H1 (cell line): ENCODE measurements around the gene PALM2AKAP2. TPM values are rescaled to one million over a fixed set of nuclear protein-coding genes. Genes with fewer than 3 reads are reported as not detected.

ENCODE experiments used
- CTCF ChIA-PET: fragments of 300-600 bp; sonication (Branson Sonifier 250); formaldehyde crosslinking; loops from one replicate; lab custom pipeline; 2021; ENCODE audit not compliant: partially characterized antibody; lab: Charles Lee
- POLR2A ChIA-PET: fragments of 300-600 bp; sonication (Branson Sonifier 250); formaldehyde crosslinking; loops from one replicate; lab custom pipeline; 2021; ENCODE audit warnings: inconsistent platforms; ENCODE audit not compliant: partially characterized antibody; lab: Charles Lee
- DNase-seq, 2 experiments: peaks; one replicate each; pipeline versions ENCODE4 v3.0.0 to v3.0.0-alpha.2; 2010 to 2022; ENCODE audit warnings: low spot score in 2 of 2, low read depth in 1 of 2, mixed read lengths in 1 of 2
- FAIRE-seq: peaks from 2 replicates; lab custom pipeline; 2011; peaks lifted over from hg19 to GRCh38; lab: Jason Lieb, UNC
- H2AFZ ChIP-seq: 2 replicates; pipeline ENCODE4 v1.8.1; 2012; ENCODE audit warnings: low read length, inconsistent platforms
- H2AK5ac ChIP-seq: 2 replicates; pipeline ENCODE4 v1.6.1; 2013; ENCODE audit warnings: low read depth, low read length
- H2BK120ac ChIP-seq: replicated peaks from 2 replicates; pipeline ENCODE3; 2013; ENCODE audit warnings: low read depth, low read length, inconsistent platforms
- H2BK12ac ChIP-seq: 2 replicates; pipeline ENCODE4 v1.6.1; 2013; ENCODE audit warnings: low read depth, low read length
- H2BK15ac ChIP-seq: 2 replicates; pipeline ENCODE4 v1.6.1; 2013; ENCODE audit warnings: low read length
- H2BK20ac ChIP-seq: 2 replicates; pipeline ENCODE4 v1.6.1; 2013; ENCODE audit warnings: low read length
- H2BK5ac ChIP-seq: 2 replicates; pipeline ENCODE4 v1.6.1; 2013; ENCODE audit warnings: low read depth, low read length
- H3K14ac ChIP-seq: 2 replicates; pipeline ENCODE4 v1.6.1; 2013; ENCODE audit warnings: inconsistent platforms; ENCODE audit not compliant: insufficient read length
- H3K18ac ChIP-seq: 2 replicates; pipeline ENCODE4 v1.6.1; 2013; ENCODE audit warnings: low read length; ENCODE audit errors: extremely low read depth
- H3K23ac ChIP-seq: 2 replicates; pipeline ENCODE4 v1.6.1; 2013; ENCODE audit warnings: inconsistent platforms; ENCODE audit not compliant: insufficient read length
- H3K23me2 ChIP-seq: 2 replicates; pipeline ENCODE4 v1.6.1; 2013; ENCODE audit warnings: low read depth, low read length
- H3K27ac ChIP-seq: 2 replicates; pipeline ENCODE4 v1.6.1; 2011; ENCODE audit warnings: low read depth, low read length, inconsistent platforms
- H3K27me3 ChIP-seq, 4 experiments: replicated peaks in 1 of 4; 1 replicate in 1 of 4; 2 replicates in 3 of 4; pipeline versions ENCODE4 v1.6.1 to v1.8.1; 2011 to 2013; ENCODE audit warnings: low read length in 3 of 4, mild to moderate bottlenecking in 3 of 4, inconsistent platforms in 2 of 4, mixed read lengths in 2 of 4, moderate library complexity in 1 of 4; ENCODE audit not compliant: control insufficient read depth in 3 of 4, insufficient read depth in 3 of 4; ENCODE audit errors: extremely low read depth in 1 of 4
- H3K36me3 ChIP-seq, 4 experiments: 2 replicates each; pipeline versions ENCODE4 v1.6.1 to v1.8.1; 2011 to 2013; ENCODE audit warnings: mild to moderate bottlenecking in 4 of 4, low read length in 3 of 4, moderate library complexity in 2 of 4, control low read depth in 1 of 4, inconsistent platforms in 1 of 4; ENCODE audit not compliant: insufficient read depth in 4 of 4, control insufficient read depth in 2 of 4
- H3K4ac ChIP-seq: replicated peaks from 2 replicates; pipeline ENCODE3; 2013; ENCODE audit warnings: low read length, low read depth, mixed read lengths, inconsistent platforms; ENCODE audit not compliant: insufficient read length
- H3K4me1 ChIP-seq, 4 experiments: replicated peaks in 1 of 4; 1 replicate in 1 of 4; 2 replicates in 3 of 4; pipeline versions ENCODE4 v1.6.1 to v1.8.1; 2011 to 2013; ENCODE audit warnings: low read length in 3 of 4, inconsistent platforms in 2 of 4, mixed read lengths in 1 of 4; ENCODE audit not compliant: insufficient read depth in 4 of 4, control insufficient read depth in 3 of 4
- H3K4me2 ChIP-seq, 2 experiments: 2 replicates each; pipeline versions ENCODE4 v1.6.1 to v1.8.1; 2011 to 2013; ENCODE audit warnings: low read depth in 2 of 2, low read length in 2 of 2, control low read depth in 1 of 2, inconsistent platforms in 1 of 2, mild to moderate bottlenecking in 1 of 2; ENCODE audit not compliant: insufficient read depth in 1 of 2
- H3K4me3 ChIP-seq, 4 experiments: fragments of 200-600, 300-600 bp in 1 of 4; sonication (generic), shearing (Covaris generic), sonication (Bioruptor Twin) in 1 of 4; 2 replicates each; pipeline versions ENCODE4 v1.5.1 to v1.8.1; 2011 to 2016; ENCODE audit warnings: low read length in 4 of 4, low read depth in 3 of 4, control low read depth in 2 of 4, inconsistent platforms in 2 of 4, mild to moderate bottlenecking in 2 of 4, mixed read lengths in 1 of 4, moderate library complexity in 1 of 4; ENCODE audit not compliant: insufficient read depth in 2 of 4; ENCODE audit errors: extremely low read depth in 1 of 4
- H3K56ac ChIP-seq: replicated peaks from 2 replicates; pipeline ENCODE3; 2013; ENCODE audit warnings: low read depth, mild to moderate bottlenecking, mixed read lengths, low read length, inconsistent platforms; ENCODE audit not compliant: insufficient read length
- H3K79me1 ChIP-seq: 2 replicates; pipeline ENCODE4 v1.6.1; 2013; ENCODE audit warnings: low read depth, low read length, control low read depth
- H3K79me2 ChIP-seq, 2 experiments: 2 replicates each; pipeline versions ENCODE4 v1.6.1 to v1.8.1; 2012 to 2013; ENCODE audit warnings: low read length in 2 of 2, mild to moderate bottlenecking in 2 of 2, inconsistent platforms in 1 of 2; ENCODE audit not compliant: insufficient read depth in 2 of 2, control insufficient read depth in 1 of 2
- H3K9ac ChIP-seq, 4 experiments: replicated peaks in 1 of 4; 1 replicate in 1 of 4; 2 replicates in 3 of 4; pipeline versions ENCODE4 v1.6.1 to v1.8.1; 2011 to 2013; ENCODE audit warnings: low read depth in 3 of 4, low read length in 3 of 4, control low read depth in 2 of 4, mild to moderate bottlenecking in 2 of 4, moderate library complexity in 2 of 4, inconsistent platforms in 1 of 4; ENCODE audit errors: extremely low read depth in 1 of 4
- H3K9me3 ChIP-seq, 2 experiments: 2 replicates each; pipeline versions ENCODE4 v1.6.1 to v1.8.1; 2012 to 2013; ENCODE audit warnings: mild to moderate bottlenecking in 2 of 2, moderate library complexity in 2 of 2, control low read depth in 1 of 2, inconsistent platforms in 1 of 2, low read depth in 1 of 2, low read length in 1 of 2, mixed read lengths in 1 of 2; ENCODE audit not compliant: insufficient read depth in 2 of 2
- H4K20me1 ChIP-seq, 2 experiments: replicated peaks in 1 of 2; 2 replicates each; pipeline versions ENCODE3 to v1.8.1; 2011 to 2013; ENCODE audit warnings: inconsistent platforms in 2 of 2, low read length in 2 of 2, mild to moderate bottlenecking in 1 of 2; ENCODE audit not compliant: insufficient read depth in 2 of 2, control insufficient read depth in 1 of 2
- H4K5ac ChIP-seq: 2 replicates; pipeline ENCODE4 v1.6.1; 2013; ENCODE audit warnings: low read length, low read depth, mixed read lengths, inconsistent platforms; ENCODE audit not compliant: insufficient read length
- H4K8ac ChIP-seq: 2 replicates; pipeline ENCODE4 v1.8.0; 2013; ENCODE audit warnings: mild to moderate bottlenecking, moderate library complexity, low read length, inconsistent platforms; ENCODE audit not compliant: insufficient read depth; ENCODE audit errors: extremely low read depth
- H4K91ac ChIP-seq: replicated peaks from 2 replicates; pipeline ENCODE3; 2013; ENCODE audit warnings: low read length, mixed read lengths, inconsistent platforms; ENCODE audit not compliant: insufficient read length
- BACH1 ChIP-seq: IDR thresholded peaks from 2 replicates; pipeline ENCODE4 v1.6.1; 2012; ENCODE audit warnings: low read length, improper control_type of control experiment
- BCL11A ChIP-seq, 2 experiments: IDR thresholded peaks; one replicate each; pipeline ENCODE4 v1.6.1; 2011; ENCODE audit warnings: low read depth in 2 of 2, low read length in 2 of 2, mild to moderate bottlenecking in 2 of 2
- CBX5 ChIP-seq: fragments of 300-800, 300-1000 bp; sonication (generic); IDR thresholded peaks from 2 replicates; pipeline ENCODE4 v1.7.1; 2016; ENCODE audit warnings: antibody characterized with exemption, low read length, low read depth
- EP300 ChIP-seq, 2 experiments: IDR thresholded peaks; 1 replicate in 1 of 2; 2 replicates in 1 of 2; pipeline ENCODE4 v1.6.1; 2011 to 2012; ENCODE audit warnings: low read depth in 2 of 2, low read length in 2 of 2, mild to moderate bottlenecking in 2 of 2, borderline replicate concordance in 1 of 2, inconsistent platforms in 1 of 2, moderate library complexity in 1 of 2
- HDAC2 ChIP-seq, 2 experiments: fragments of 300-600 bp in 1 of 2; sonication (generic) in 1 of 2; IDR thresholded peaks; 2 replicates each; pipeline ENCODE4 v1.6.1; 2011 to 2012; ENCODE audit warnings: low read depth in 2 of 2, low read length in 2 of 2, mild to moderate bottlenecking in 2 of 2, moderate library complexity in 2 of 2, borderline replicate concordance in 1 of 2, inconsistent platforms in 1 of 2
- HDAC6 ChIP-seq: IDR thresholded peaks from one replicate; pipeline ENCODE4 v1.7.1; 2012; ENCODE audit warnings: low read depth, mild to moderate bottlenecking, inconsistent platforms, low read length, moderate library complexity
- JUND ChIP-seq: IDR thresholded peaks from 2 replicates; pipeline ENCODE4 v1.6.1; 2011; ENCODE audit warnings: mild to moderate bottlenecking, improper control_type of control experiment, low read length
- POLR2A ChIP-seq, 2 experiments: IDR thresholded peaks; 1 replicate in 1 of 2; 2 replicates in 1 of 2; pipeline ENCODE4 v1.6.1; 2011; ENCODE audit warnings: low read depth in 2 of 2, low read length in 2 of 2, mild to moderate bottlenecking in 2 of 2; ENCODE audit errors: control extremely low read depth in 1 of 2
- RBBP5 ChIP-seq: IDR thresholded peaks from 2 replicates; pipeline ENCODE4 v1.7.1; 2012; ENCODE audit warnings: low read depth, mild to moderate bottlenecking, inconsistent platforms, low read length, moderate library complexity, borderline replicate concordance
- RFX5 ChIP-seq: IDR thresholded peaks from 2 replicates; pipeline ENCODE4 v1.6.1; 2011; ENCODE audit warnings: low read depth, low read length, improper control_type of control experiment, borderline replicate concordance
- SAP30 ChIP-seq: fragments of 300-600 bp; sonication (generic); IDR thresholded peaks from 2 replicates; pipeline ENCODE4 v1.7.1; 2012; ENCODE audit warnings: low read length, moderate library complexity, mild to moderate bottlenecking, inconsistent platforms; ENCODE audit not compliant: insufficient read depth, insufficient replicate concordance
- SUZ12 ChIP-seq: fragments of 200-600 bp; sonication (generic); IDR thresholded peaks from 2 replicates; pipeline ENCODE4 v1.6.1; 2012; ENCODE audit warnings: mild to moderate bottlenecking, inconsistent platforms, low read length, moderate library complexity, mixed read lengths
- TEAD4 ChIP-seq: IDR thresholded peaks from 2 replicates; pipeline ENCODE4 v1.6.1; 2012; ENCODE audit warnings: low read depth, low read length, inconsistent platforms, mixed read lengths
- WGBS, 2 experiments: shearing (Covaris generic) in 1 of 2; methylation state at CpG; one replicate each; pipeline versions ENCODE4 v1.1.6 to v1.1.7; 2013 to 2015; ENCODE audit warnings: low lambda C conversion rate in 2 of 2, mixed read lengths in 2 of 2, inconsistent platforms in 1 of 2, low coverage in 1 of 2, missing lambda C conversion rate in 1 of 2; ENCODE audit not compliant: insufficient replicate concordance in 2 of 2, insufficient coverage in 1 of 2, insufficient read length in 1 of 2; ENCODE audit errors: extremely low coverage in 1 of 2, missing lambda C conversion rate in 1 of 2; 5-methylcytosine and 5-hydroxymethylcytosine counted together
- polyA plus RNA-seq, 7 experiments: library from polyadenylated mRNA; depleted of rRNA in 3 of 7; stranded (reverse) in 5 of 7; unstranded in 2 of 7; fragments of >200 nt in 5 of 7; fragments of 200-250 nt in 2 of 7; gene quantifications; 1 replicate in 5 of 7; 2 replicates in 1 of 7; 4 replicates in 1 of 7; pipeline versions ENCODE4 v1.2.1 to v1.2.3, GENCODE V29; 2011 to 2013; ENCODE audit warnings: missing spikeins in 2 of 7, mixed read lengths in 2 of 7
- total RNA-seq: library from RNA; stranded (reverse); fragmentation: NEBNext Ultra II Directional; extraction: Animal tissue kit (Norgen Biotek cat#: 25700); gene quantifications from 2 replicates; pipeline ENCODE4 v1.2.1, GENCODE V29; 2021
- TF ChIP-seq, protein P1 (sequence below): IDR thresholded peaks from 2 replicates; pipeline ENCODE4 v1.6.1; 2012; ENCODE audit warnings: inconsistent platforms

PALM2AKAP2 gene
- total and polyA plus RNA-seq, 2 of the 8 experiments (the other 6 are each of a cell fraction or from before 2014, with no cell fraction given) = 0.38 to 20.5 TPM

DNA sequence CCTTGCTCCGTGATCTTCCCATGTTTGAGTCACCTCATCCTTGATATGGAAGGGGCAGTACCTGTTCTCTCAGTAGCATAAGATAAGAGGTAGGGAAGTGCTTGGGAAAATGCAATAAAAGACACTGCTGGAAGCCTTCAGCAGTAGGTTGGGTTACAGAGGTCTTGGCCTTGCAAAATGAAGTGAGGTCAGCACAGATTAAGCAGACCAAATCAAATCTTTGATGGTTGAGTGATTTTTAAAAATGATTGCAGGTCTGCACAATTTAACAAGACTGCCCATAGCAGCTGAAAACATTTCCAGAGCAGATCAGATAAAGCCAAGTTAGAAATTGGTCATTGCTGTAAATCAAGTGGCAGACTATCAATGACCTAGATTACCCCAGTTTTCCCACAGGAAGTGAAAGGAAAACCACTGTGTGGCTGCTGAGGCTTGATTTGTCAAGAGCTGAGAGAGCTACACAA is 32.9 kb downstream of the PALM2AKAP2 start:
- CTCF ChIA-PET = no interaction called here
- POLR2A ChIA-PET = no interaction called here
- Histone ChIP-seq H2BK20ac (no peak overlapping the region), H3K4ac (no peak overlapping the region), H3K27me3 (no peaks in the 10 kb centered on the region), H2BK15ac (no peak overlapping the region), H2AK5ac (no peak overlapping the region), H2BK5ac (no peak overlapping the region), H3K23ac (no peak overlapping the region), H2BK120ac (no peak overlapping the region), H3K4me3 (no peak overlapping the region), H3K9me3 (no peaks in the 10 kb centered on the region), H3K4me2 (no peak overlapping the region), H4K20me1 (peaks cover 0 to 2% of the 10 kb centered on the region in 2 experiments), H4K8ac (no peak overlapping the region), H2AFZ (no peak overlapping the region), H4K91ac (no peak overlapping the region), H3K18ac (no peak overlapping the region), H4K5ac (no peak overlapping the region), H3K23me2 (0 out of 2 replicates have a peak, but pooled peaks cover 2% of the 10 kb centered on the region), H3K56ac (no peak overlapping the region), H3K9ac (no peak overlapping the region), H3K79me2 (no peaks in the 10 kb centered on the region), H3K79me1 (no peaks in the 10 kb centered on the region), H3K4me1 (peaks cover 0 to 5% (median 0%) of the 10 kb centered on the region in 4 experiments; a peak in 1 of 7 replicates), H3K14ac (no peak overlapping the region), H3K27ac (no peak overlapping the region), H2BK12ac (no peak overlapping the region), H3K36me3 (no peaks in the 10 kb centered on the region)
- 95% methylated on average over 1 of the region's 1 CpG; no CpG with 5 or more reads in 1 of the 2 experiments for WGBS, 2 experiments
- FAIRE-seq (no peak), DNase-seq (no peak)
- TF ChIP-seq RBBP5 = no peak
- TF ChIP-seq HDAC6 = no peak
- no peak for TF ChIP-seq EP300 (IDR thresholded peaks at IDR 0.05; ENCODE audit: borderline replicate concordance in 1 of 2, low read depth in 2 of 2, low read length in 2 of 2)
- no peak for TF ChIP-seq HDAC2 (IDR thresholded peaks at IDR 0.05; ENCODE audit: borderline replicate concordance in 1 of 2, low read depth in 2 of 2, low read length in 2 of 2)
- no peak for TF ChIP-seq CBX5
- TF ChIP-seq SAP30 = no peak
- no peak for TF ChIP-seq POLR2A (IDR thresholded peaks at IDR 0.05; ENCODE audit: control extremely low read depth in 1 of 2, low read depth in 2 of 2, low read length in 2 of 2)
- TF ChIP-seq BCL11A (IDR thresholded peaks at IDR 0.05; ENCODE audit: low read depth in 2 of 2, low read length in 2 of 2) = no peak
- TF ChIP-seq BACH1 = no peak
- no peak for TF ChIP-seq RFX5
- TF ChIP-seq JUND = no peak
- no peak for TF ChIP-seq TEAD4
- TF ChIP-seq SUZ12 = no peak
- TF ChIP-seq, protein P1, sequence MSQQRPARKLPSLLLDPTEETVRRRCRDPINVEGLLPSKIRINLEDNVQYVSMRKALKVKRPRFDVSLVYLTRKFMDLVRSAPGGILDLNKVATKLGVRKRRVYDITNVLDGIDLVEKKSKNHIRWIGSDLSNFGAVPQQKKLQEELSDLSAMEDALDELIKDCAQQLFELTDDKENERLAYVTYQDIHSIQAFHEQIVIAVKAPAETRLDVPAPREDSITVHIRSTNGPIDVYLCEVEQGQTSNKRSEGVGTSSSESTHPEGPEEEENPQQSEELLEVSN = no peak
